GM19328 (cell line): Measurements from ENCODE around the gene SLC43A2.
"Not testable (repeated sequence)": the region's sequence is repeated elsewhere in the genome, so short reads cannot be mapped to it uniquely, and the experiment has no call there.

Experiments
- ATAC-seq: cut with Tn5 transposase; IDR thresholded peaks from one replicate; pipeline ENCODE4 v1.9.1; 2021; ENCODE audit warnings: mild to moderate bottlenecking, moderate library complexity; ENCODE audit not compliant: unreplicated experiment

Gene SLC43A2

DNA sequence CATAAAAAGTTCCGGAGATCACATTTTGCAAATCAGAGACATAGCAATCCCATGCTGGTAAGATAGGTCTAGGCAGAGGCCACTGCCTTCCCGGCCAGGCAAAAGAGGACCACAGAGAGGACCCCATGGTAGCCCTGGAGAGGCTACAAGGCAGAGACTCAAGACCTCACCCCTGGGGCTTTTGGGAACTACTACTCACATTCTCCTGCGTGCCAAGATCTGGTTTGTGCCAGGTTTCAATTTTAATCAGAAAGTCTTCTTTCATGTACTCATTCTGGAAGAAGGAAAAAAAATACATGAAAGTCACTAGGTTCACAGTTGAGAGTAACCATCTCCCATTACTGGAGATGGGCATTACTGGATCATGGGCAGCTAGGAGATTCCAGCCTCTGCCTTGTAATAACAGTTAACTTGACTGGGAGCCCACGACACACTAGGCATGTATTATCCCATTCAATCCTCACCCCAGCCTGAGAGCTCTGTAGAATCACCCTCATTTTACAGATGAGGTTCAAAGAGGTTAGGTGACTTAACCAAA lies 87.2 kb downstream of the SLC43A2 start:
- no peak for ATAC-seq

- no peak for ATAC-seq
Observed at GRCh38 chr17:1539811-1540210, 88.8 kb downstream of the SLC43A2 start.

- no peak for ATAC-seq
Observed at GRCh38 chr17:1535737-1536136, 92.9 kb downstream of the SLC43A2 start.

GRCh38 chr17:1533661-1534325 lies 94.8 kb downstream of the SLC43A2 start:
- ATAC-seq = no peak

DNA sequence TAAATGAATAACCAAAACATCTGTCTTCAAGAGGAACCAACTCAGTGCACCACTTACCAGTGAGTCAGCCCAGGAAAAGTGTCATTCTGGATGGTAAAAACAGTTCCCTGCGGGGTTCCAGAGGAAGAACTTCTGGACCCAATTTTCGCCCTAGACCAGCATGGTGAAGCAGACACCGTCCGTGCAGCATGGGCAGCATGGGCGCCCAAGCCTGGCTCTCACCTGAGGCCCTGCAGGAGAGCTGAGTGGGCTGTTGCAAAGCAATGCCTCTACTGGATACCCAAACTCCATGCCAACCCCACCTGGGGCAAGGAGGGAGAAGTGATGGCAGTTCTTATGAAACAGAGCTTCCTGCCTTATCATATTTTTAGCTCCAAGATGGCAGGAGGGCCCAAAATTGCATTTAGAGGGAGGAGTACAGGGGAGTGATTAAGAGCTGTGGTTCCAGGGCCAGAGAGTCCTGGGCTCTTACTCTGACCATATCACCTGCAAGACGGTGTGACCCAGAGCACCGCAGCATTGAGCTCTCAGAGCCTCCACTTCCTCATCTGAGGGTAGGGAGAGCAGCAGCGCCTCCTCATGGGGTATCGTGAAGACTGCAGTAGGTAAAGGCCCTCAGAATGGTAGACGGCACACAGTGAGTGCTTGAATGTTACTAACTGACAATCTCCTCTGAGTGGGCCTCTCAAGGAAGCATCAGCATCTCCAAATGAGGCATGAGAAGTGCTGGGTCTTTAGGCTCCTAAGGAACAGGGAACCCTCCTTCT lies 95.6 kb downstream of the SLC43A2 start:
- ATAC-seq = no peak

DNA sequence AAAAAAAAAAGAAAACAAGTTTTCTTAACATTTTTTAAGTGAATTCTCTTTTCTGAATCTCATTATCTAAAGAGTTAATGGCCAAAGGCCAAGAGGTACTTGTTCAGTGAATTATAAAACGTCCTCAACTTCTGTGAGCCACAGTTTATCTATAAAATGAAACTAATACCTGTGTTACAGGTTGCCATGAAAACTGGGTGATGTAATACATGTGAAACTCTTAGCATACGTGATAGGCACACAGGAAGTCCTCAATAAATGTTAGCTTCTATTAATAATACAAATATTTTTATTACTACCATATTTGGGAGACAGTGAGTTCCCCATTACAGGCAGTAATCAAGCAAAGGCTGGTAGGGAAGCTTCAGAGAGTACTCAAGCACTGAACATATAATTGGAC lies 98.8 kb downstream of the SLC43A2 start:
- ATAC-seq = no peak

DNA sequence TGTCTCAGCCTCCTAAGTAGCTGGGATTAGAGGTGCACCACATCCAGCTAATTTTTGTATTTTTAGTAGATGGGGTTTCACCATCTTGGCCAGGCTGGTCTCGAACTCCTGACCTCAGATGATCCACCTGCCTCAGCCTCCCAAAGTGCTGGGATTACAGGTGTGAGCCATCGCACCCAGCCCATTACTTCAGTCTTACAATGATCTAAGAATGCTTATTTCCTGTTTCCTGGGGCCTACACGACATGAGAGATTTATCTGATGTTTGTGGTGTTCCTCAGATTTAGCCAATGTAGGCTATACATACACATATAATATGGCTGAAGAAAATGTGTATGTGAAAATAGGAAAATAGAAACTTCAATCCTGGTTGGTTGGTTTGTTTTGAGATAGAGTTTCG lies 101.8 kb downstream of the SLC43A2 start:
- not testable (repeated sequence) for ATAC-seq

GRCh38 chr17:1522626-1523025 lies 106.0 kb downstream of the SLC43A2 start:
- no peak for ATAC-seq

- no peak for ATAC-seq
Observed at GRCh38 chr17:1521086-1521640, 107.5 kb downstream of the SLC43A2 start.

GRCh38 chr17:1519678-1520077 lies 109.0 kb downstream of the SLC43A2 start:
- ATAC-seq = no peak
